ENCODE data around the gene SDK1.
"Not testable (repeated sequence)": the region's sequence is repeated elsewhere in the genome, so short reads cannot be mapped to it uniquely, and the experiment has no call there.

The SDK1 gene

DNA sequence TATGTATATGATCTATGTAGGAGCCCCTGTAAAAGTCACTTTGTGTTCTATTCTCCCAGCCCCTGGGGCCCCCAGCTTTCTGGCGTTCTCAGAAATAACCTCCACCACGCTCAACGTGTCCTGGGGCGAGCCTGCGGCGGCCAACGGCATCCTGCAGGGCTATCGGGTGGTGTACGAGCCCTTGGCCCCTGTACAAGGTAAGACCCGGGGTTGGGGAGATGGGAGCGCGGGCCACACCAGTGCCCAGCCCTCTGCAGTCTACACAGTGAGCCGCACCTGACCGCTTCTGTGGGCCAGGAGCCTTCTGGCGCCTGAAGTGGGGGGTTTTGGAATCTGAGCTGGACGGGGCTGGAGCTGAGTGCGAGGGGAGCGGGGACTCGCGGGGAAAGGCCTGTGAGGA lies 908.9 kb downstream of the SDK1 start:
- no peak for DNase-seq (ENCODE audit: low read depth in 2 of 3, low spot score in 2 of 3)

DNA sequence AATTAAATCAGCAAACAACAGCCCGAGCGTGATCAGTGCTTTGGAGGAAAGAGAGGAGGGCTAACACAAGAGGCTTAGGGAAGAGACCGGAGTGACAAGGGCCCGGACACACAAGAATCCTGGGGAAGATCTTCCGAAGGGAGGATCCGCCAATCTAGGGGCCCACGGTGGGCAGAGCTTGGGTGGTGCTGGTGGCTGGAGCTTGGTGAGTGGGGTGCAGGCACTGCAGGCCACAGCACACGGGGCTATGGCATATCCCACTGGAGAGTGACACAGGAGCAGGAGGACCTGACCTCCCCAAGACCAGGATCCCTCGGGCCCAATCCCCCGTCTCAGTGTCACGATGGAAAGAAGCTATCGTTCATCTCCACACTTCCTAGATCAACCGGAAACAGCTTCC lies 909.8 kb downstream of the SDK1 start:
- DNase-seq (ENCODE audit: low read depth in 2 of 3, low spot score in 2 of 3): no peak

DNA sequence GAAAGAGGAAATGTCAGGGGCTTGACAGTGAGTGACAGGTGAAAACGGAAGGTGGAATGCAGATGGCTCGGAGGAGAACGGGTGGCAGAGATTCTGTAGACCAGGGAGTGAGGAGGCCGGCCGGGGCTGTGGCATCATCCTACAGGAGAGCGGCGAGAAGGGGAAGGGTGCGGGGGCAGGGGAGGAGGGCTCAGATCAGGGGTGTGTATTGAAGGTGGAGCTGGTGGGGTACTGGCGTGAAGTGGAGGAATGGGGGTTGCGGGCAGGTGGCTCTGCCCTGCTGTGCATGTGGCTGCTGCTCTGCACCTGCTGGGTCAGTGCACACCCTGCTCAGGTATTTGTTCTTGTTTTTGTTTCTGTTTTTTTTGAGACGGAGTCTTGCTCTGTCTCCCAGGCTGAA lies 910.2 kb downstream of the SDK1 start:
- no peak for DNase-seq (ENCODE audit: low read depth in 2 of 3, low spot score in 2 of 3)

DNA sequence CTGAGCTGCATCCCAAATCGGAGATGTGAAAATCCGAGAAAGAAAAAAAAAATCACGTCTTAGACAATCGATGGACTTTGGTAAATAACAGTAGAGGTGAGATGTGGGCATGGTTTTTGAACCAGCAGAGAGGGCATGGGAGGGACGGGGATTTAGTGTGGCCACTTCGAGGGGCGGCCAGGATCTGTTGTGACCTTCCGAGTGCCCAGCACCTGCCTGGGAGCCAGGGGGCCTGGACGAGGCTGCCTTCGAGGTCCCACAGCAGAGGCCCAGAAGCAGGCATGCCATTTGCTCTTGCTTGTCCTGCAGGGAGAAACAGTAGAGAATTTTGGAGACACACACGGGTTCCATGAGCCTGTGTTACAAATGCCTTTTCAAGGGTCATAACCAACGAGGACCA lies 911.3 kb downstream of the SDK1 start:
- DNase-seq (ENCODE audit: low read depth in 2 of 3, low spot score in 2 of 3): no peak

DNA sequence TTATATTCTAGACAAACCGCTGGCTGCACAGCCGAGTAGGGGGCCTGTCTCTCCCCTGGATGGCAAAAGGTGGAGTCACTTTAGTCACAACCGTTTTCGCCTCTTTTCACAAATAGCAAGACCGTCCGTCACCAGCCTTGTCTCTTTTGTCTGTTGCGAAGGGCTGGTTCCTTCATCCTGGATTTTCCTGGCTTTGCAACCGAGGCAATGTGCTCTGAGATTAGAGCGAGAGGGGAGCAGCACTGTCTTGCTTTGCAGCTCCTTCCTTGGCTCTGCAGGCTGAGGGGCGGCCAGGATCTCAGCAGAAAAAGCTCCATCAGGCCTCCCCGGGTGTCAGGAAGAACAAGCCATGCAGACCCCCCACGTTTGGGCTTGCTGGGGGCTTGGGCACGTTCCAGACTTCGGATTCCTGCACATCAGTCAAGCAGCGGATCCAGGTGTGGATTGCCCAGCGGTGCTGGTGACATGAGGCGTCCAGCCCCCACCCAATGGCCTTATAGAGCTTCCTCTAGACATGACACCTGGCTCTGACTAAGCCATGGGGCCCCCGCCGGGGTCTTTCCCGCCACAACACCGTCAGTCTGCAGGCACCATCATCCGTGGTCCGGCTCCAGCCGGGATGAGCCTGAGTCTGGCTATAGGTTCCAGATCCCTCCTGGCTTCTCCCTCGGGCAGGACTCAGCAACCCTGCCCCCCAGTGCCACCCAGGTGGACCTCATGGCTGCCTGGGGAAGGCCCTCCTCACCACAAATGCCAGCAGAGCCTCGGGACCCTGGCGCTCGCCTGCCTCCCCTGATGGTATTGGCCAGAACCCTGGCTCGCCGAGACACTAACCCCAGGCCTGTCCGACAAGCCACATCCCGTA lies 913.5 kb downstream of the SDK1 start:
- no peak for DNase-seq (ENCODE audit: low read depth in 2 of 3, low spot score in 2 of 3)

DNA sequence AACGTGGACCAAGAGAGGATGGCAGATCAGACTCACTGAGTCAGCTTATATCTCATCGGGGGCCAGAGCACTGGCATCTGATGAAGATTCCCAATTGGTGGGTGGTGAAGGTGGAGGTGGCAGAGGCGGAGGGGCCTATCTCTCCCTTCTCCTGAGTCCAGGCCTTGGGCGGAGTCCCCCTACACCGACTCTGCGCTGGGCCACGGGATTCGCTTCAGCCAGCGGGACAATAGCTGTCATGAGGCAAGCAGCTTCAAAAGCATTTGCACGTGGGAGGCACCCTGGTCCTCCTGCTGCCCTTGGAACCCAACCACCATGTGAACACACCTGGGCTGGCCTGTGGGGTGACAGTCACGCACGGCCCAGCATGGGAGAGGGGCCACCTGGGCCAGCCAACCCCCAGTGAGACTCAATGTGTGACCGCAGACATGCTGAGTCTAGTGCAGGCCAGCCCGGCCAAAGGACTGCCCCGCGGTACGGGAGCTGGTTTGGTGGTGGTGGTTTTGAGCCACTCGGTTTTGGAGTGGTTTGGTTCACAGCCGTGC lies 914.2 kb downstream of the SDK1 start:
- no peak for DNase-seq (ENCODE audit: low read depth in 2 of 3, low spot score in 2 of 3)

DNA sequence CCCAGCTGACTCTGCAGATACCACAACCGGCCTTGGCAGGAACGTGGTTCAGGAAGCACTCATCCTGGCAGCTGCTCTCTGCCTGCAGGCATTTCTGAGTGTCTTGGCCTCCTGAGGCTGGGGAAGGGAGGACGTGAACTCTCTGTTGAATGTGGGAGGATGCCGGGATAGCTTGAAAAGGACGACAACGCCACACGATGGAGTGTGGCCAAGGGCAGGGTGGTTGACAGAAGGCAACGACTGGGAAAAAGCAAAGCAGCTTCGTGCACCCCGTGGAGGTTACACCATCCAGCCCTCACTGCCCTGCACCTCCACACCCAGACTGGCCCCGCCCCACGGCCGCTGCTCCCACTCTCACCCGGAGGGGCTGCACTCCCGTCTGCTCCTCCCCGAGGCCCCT lies 915.0 kb downstream of the SDK1 start:
- no peak for DNase-seq (ENCODE audit: low read depth in 2 of 3, low spot score in 2 of 3)

DNA sequence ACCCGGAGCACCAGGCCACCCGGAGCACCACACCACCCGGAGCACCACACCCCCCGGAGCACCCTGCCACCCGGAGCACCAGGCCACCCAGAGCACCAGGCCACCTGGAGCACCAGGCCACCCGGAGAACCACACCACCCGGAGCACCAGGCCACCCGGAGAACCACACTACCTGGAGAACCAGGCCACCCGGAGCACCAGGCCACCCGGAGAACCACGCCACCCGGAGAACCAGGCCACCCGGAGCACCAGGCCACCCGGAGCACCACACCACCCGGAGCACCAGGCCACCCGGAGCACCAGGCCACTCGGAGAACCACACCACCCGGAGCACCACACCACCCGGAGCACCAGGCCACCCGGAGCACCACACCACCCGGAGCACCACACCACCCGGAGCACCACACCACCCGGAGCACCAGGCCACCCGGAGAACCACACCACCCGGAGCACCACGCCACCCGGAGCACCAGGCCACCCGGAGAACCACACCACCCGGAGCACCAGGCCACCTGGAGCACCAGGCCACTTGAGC lies 916.1 kb downstream of the SDK1 start:
- not testable (repeated sequence) for DNase-seq (ENCODE audit: low read depth in 2 of 3, low spot score in 2 of 3)

DNA sequence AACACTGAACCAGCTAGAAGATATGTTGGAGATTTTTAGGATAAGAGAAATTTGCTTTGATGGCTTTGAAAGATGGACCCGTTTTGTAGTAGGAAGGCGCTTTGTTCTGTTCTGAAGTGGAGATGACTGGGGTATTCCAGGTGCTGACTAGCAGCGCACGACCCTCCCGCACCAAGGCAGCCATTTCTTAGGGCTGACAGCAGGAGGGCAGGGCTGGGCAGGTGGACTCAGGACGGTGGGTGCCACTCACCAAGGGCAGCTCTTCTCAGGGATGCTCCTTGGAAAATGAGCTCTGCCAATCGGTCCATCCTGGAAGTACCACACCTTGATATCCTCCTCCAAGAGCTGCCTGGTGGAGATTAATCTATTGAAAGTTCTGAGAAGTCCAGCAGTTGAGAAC lies 917.4 kb downstream of the SDK1 start:
- DNase-seq (ENCODE audit: low read depth in 2 of 3, low spot score in 2 of 3): no peak

DNA sequence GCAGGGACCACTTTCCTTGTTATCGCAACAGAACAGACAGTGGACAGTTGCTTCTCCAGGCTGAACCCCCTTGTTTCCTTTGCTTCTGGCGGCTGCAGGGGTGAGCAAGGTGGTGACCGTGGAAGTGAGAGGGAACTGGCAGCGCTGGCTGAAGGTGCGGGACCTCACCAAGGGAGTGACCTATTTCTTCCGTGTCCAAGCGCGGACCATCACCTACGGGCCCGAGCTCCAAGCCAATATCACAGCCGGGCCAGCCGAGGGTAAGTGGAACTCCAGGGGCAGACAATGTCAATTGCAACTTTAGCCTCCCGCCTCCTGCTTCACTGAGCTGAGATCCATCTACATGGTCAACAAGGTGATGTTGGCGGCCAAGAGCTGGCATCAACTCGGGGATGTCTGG lies 919.0 kb downstream of the SDK1 start:
- DNase-seq (ENCODE audit: low read depth in 2 of 3, low spot score in 2 of 3): no peak

DNA sequence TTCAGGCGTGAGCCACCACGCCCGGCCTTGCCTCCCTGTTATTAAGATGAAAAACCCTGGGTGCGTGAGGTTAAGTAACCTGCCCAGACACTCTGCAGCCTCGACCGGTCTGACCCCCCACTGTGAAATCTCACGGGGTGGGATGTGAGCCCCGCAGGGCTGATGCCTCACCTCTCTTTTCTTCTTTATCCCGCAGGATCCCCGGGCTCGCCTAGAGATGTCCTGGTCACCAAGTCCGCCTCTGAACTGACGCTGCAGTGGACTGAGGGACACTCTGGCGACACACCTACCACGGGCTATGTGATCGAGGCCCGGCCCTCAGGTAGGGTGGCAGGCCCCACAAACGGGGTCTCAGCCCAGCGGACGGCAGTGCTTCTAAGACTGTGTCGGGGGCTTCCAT lies 920.0 kb downstream of the SDK1 start:
- DNase-seq (ENCODE audit: low read depth in 2 of 3, low spot score in 2 of 3): no peak

DNA sequence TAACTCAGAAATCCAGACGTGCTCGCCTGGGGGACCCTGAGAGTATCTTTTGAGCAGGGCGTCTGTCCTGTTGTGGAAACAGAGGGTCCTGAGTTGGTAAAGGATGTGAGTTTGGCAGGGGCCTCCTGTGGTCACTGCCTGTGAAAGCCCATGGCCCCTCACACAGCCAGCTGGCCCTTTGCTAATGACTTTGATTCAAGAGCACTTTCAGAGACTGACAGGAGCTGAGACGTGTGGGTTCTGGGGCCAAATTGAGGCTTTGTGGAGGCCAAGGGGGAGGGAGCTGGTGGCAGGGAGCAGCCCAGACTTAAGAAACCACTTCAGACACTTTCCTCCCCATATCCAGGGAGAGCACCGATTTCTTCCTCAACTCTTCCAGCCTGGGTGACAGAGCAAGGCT lies 921.6 kb downstream of the SDK1 start:
- no peak for DNase-seq (ENCODE audit: low read depth in 2 of 3, low spot score in 2 of 3)

DNA sequence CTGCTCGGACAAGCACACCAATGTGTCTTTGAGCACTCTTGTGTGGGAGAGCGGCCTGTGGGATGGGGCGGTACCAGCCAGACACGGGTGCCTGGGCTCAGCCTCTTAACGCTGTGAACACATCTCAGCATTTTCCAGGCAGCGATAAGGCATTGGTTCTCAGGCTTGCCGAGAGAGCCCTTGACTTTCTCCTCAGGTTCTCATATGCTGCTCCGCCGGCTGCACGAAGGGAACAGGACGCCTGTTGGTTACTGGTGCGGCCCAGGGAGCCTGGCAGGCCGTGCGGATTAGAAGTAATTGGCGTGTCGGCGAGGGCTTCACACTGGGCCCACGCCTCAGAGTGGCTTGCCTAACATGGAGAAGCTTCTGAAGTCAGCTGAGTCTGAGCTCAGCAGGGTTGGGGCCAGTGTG lies 924.3 kb downstream of the SDK1 start:
- DNase-seq (ENCODE audit: low read depth in 2 of 3, low spot score in 2 of 3): no peak

DNA sequence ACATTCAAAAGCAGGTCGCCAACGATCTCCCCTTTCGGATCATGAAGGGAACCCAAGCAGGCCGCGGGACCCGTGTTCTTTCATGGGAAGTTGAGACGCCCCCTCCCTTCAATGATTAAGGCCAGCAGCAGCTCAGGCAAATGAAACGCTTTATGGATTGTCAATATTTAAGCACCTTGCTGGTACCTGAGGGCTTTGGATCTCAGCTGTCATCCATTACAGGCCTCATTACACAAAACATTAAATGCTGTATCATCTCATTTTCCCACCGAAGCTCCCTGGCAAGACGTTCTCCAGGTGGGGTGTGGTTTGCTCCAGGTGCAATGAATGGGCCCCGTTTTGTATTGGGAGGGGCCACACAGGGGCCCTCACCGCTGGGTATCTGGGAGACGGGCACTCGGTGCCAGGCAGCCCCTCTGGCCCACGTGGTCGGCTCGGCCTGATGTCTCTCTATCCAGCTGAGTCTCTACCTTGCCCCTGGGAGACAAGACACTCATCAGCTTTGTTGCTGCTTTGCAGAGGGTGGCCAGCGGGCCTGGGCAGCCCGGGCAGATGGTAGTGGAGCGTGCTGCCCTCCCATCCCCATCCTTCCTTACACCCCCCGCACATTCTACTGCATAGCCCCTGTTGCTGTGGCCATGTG lies 925.0 kb downstream of the SDK1 start:
- no peak for DNase-seq (ENCODE audit: low read depth in 2 of 3, low spot score in 2 of 3)

DNA sequence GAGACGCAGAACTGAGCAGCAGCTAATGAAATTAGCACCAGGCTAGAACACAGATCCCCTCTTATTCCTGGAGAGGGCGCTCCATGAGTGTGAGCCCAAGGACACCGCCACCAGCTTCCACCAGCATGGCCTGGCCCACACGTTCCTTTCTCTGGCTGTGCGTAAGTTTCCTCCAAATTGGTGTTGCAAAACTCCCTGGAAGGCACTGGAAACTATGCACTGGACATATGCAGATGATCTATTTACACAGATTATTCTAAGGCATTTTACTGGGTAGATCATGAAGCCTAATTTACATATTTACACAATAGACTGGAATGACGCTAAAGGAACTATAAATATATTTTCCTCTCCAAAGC lies 925.5 kb downstream of the SDK1 start:
- DNase-seq (ENCODE audit: low read depth in 2 of 3, low spot score in 2 of 3): no peak

DNA sequence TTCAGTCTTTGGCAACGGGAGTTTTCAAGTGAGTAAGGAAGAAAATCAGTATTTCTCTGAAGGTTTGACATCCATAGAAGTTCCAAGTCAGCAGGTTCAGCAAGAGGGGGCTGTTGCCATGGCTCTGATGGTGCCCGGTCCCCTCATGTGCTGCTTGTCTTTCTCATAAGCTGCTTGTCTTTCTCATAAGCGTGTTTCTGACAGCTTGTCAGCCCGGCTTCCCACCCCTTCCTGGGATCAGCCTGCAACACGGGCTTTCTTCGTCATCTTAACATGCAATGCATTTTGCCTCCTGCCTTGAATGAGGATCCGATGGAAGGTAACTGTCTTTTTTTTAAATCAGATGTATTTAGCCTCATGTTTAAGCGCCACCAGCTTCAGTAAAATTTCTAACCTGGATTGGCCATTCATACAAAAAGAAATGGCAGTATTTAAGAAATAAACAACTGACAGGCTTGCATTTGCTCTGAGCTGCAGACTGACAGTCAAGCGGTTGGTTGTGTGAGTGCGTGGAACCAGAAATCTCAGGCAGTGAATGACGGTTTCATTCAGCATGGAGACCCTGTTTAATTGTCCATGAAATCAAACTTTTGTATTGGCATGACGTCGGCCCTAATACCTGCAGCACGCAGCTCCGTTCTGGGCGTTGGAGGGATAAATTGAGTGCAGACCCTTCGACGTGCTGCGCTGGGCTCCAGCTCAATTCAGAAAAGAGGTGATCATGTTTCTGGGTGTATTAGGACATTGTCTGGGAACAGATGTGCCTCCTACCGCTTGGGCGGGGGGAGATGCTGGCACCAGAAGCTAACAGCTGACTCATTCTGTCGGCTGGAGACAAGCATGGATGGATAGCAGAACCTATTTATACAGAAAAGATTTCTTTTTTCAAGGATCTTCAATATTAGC lies 926.3 kb downstream of the SDK1 start:
- DNase-seq (ENCODE audit: low read depth in 2 of 3, low spot score in 2 of 3): no peak

DNA sequence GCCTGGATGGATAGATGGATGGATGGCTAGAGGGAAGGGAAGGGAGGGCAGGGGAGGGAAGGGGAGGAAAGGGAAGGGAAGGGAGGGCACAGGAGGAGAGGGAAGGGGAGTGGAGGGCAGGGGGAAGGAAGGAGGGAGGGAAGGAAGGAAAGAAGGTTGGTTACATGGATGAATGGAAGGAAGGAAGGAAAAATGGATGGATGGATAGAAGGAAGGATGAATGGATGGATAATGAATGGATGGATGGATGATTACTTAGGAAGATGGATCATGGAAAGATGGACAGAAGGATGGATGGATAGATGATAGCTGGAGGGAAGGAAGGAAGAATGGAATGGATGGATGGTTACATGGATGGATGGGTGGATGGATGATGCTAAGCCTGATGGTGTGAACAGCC lies 929.3 kb downstream of the SDK1 start:
- DNase-seq (ENCODE audit: low read depth in 2 of 3, low spot score in 2 of 3): no peak

DNA sequence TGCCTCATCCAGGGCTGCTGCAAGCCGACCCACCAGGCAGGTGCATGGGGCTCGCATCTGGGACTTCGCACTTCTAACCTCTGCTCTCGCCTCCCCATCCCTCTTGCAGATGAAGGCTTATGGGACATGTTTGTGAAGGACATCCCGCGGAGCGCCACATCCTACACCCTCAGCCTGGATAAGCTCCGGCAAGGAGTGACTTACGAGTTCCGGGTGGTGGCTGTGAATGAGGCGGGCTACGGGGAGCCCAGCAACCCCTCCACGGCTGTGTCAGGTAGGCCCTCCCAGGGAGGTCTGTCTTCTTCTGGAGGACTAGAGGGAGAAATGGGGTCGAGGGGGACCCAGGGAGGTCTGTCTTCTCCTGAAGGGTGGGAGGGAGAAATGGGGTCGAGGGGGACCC lies 932.1 kb downstream of the SDK1 start:
- no peak for DNase-seq (ENCODE audit: low read depth in 2 of 3, low spot score in 2 of 3)

DNA sequence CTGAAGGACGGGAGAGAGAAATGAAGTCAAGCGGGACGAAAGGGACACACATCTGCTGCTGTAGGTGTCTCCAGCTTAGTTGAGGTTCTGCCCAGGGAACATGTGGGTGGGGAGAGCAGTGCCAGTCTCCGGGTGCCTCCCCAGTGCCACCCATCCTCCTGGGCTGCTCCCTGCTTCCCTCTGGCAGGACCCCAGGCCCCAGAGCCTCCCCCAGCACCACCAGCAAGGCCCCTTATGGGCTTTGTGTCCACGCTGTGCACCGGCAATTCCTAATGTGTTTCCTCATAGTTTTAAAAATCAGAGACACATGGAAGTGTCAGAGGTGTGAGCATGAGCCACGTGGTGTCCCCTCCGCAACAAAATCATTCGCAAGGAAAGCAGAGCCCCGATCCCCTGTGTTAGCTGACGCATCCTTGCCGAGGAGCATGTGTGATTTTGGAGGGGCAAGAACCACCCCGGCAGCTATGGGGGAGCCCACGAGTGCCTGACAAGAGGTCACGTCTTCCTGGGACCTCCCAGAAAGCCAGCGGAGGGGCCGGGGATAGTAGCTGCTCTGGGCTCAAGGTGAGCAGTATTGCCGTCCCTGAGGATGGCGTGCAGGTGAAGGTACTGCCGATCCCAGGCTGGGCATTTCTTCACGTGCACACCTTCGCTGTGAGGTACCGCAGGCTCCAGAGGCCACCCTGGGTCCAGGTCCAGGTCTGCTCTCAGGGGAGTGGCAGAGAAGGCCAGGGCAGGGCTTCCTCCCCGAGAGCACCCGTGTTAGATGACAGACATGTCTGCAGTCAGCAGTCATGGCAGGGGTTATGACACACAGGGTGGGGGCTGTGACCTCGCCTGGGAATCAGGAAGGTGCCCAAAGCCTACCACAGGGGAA lies 932.8 kb downstream of the SDK1 start:
- no peak for DNase-seq (ENCODE audit: low read depth in 2 of 3, low spot score in 2 of 3)

DNA sequence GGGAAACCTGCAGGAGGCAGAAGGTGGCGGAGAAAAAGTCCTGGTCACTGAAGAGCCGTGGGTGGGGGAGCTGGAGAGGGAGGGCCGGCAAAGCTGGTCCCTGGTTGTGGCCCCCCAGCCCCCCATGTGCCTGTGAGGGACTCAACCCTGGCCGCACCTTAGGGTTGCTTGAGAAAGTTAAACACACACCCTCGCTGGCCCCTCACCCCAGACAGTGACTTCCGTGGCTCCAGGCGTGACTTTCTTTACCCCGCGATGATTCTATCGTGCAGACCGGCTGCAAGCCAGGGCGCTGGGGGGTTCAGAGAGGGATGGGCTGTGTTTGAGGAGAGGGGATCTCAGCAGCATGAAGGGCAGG lies 933.4 kb downstream of the SDK1 start:
- DNase-seq (ENCODE audit: low read depth in 2 of 3, low spot score in 2 of 3): no peak
